ENCODE data around the gene PCDHGA6.

DNA sequence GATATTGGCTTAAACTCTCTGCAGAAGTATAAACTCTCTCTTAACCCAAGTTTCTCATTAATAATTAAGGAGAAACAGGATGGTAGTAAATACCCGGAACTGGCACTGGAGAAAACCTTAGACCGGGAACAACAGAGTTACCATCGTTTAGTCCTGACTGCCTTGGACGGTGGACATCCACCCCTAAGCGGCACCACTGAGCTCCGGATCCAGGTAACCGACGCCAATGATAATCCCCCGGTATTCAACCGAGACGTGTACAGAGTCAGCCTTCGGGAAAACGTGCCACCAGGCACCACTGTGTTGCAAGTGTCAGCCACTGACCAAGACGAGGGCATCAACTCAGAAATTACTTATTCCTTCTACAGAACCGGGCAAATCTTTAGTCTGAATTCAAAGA lies 24.9 kb downstream of the PCDHGA6 start:
- TF ChIP-seq POLR2A (IDR thresholded peaks at IDR 0.05; ENCODE audit: borderline replicate concordance, extremely low read depth, insufficient read depth, insufficient read length) (no peak), CEBPB (IDR thresholded peaks at IDR 0.05; ENCODE audit: low read depth) (no peak), SRF (IDR thresholded peaks at IDR 0.05; ENCODE audit: low read depth) (no peak), ELF1 (IDR thresholded peaks at IDR 0.05; ENCODE audit: borderline replicate concordance, low read depth) (no peak), YY1 (IDR thresholded peaks at IDR 0.05; ENCODE audit: extremely low read depth, insufficient replicate concordance, low read depth, low read length) (no peak), POLR2AphosphoS5 (IDR thresholded peaks at IDR 0.05; ENCODE audit: low read depth, low read length) (no peak), SIN3A (IDR thresholded peaks at IDR 0.05; ENCODE audit: low read depth) (no peak), CBX3 (IDR thresholded peaks at IDR 0.05; ENCODE audit: low read depth) (no peak), FOSL1 (IDR thresholded peaks at IDR 0.05; ENCODE audit: low read depth) (no peak), ZNF274 (IDR thresholded peaks at IDR 0.05; ENCODE audit: low read depth, low read length) (no peak)
- TF ChIP-seq, protein P1, sequence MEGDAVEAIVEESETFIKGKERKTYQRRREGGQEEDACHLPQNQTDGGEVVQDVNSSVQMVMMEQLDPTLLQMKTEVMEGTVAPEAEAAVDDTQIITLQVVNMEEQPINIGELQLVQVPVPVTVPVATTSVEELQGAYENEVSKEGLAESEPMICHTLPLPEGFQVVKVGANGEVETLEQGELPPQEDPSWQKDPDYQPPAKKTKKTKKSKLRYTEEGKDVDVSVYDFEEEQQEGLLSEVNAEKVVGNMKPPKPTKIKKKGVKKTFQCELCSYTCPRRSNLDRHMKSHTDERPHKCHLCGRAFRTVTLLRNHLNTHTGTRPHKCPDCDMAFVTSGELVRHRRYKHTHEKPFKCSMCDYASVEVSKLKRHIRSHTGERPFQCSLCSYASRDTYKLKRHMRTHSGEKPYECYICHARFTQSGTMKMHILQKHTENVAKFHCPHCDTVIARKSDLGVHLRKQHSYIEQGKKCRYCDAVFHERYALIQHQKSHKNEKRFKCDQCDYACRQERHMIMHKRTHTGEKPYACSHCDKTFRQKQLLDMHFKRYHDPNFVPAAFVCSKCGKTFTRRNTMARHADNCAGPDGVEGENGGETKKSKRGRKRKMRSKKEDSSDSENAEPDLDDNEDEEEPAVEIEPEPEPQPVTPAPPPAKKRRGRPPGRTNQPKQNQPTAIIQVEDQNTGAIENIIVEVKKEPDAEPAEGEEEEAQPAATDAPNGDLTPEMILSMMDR (IDR thresholded peaks at IDR 0.05 in 2 of 3, conservative IDR thresholded peaks at IDR 0.05 in 1 of 3; ENCODE audit: borderline replicate concordance in 1 of 3, insufficient read depth in 1 of 3, low read depth in 2 of 3, low read length in 2 of 3), result no peak
- TF ChIP-seq, protein P2, sequence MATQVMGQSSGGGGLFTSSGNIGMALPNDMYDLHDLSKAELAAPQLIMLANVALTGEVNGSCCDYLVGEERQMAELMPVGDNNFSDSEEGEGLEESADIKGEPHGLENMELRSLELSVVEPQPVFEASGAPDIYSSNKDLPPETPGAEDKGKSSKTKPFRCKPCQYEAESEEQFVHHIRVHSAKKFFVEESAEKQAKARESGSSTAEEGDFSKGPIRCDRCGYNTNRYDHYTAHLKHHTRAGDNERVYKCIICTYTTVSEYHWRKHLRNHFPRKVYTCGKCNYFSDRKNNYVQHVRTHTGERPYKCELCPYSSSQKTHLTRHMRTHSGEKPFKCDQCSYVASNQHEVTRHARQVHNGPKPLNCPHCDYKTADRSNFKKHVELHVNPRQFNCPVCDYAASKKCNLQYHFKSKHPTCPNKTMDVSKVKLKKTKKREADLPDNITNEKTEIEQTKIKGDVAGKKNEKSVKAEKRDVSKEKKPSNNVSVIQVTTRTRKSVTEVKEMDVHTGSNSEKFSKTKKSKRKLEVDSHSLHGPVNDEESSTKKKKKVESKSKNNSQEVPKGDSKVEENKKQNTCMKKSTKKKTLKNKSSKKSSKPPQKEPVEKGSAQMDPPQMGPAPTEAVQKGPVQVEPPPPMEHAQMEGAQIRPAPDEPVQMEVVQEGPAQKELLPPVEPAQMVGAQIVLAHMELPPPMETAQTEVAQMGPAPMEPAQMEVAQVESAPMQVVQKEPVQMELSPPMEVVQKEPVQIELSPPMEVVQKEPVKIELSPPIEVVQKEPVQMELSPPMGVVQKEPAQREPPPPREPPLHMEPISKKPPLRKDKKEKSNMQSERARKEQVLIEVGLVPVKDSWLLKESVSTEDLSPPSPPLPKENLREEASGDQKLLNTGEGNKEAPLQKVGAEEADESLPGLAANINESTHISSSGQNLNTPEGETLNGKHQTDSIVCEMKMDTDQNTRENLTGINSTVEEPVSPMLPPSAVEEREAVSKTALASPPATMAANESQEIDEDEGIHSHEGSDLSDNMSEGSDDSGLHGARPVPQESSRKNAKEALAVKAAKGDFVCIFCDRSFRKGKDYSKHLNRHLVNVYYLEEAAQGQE (IDR thresholded peaks at IDR 0.05; ENCODE audit: low read depth), result no peak
- TF ChIP-seq, protein P3, sequence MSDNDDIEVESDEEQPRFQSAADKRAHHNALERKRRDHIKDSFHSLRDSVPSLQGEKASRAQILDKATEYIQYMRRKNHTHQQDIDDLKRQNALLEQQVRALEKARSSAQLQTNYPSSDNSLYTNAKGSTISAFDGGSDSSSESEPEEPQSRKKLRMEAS (IDR thresholded peaks at IDR 0.05), result no peak
